ENCODE measurements around the gene RALGAPA2. TPM values are rescaled to one million over a fixed set of nuclear protein-coding genes. Genes with fewer than 3 reads are reported as not detected.

Gene RALGAPA2
- 10 to 100 TPM; 40.2 to 45.4 TPM for total RNA-seq

DNA sequence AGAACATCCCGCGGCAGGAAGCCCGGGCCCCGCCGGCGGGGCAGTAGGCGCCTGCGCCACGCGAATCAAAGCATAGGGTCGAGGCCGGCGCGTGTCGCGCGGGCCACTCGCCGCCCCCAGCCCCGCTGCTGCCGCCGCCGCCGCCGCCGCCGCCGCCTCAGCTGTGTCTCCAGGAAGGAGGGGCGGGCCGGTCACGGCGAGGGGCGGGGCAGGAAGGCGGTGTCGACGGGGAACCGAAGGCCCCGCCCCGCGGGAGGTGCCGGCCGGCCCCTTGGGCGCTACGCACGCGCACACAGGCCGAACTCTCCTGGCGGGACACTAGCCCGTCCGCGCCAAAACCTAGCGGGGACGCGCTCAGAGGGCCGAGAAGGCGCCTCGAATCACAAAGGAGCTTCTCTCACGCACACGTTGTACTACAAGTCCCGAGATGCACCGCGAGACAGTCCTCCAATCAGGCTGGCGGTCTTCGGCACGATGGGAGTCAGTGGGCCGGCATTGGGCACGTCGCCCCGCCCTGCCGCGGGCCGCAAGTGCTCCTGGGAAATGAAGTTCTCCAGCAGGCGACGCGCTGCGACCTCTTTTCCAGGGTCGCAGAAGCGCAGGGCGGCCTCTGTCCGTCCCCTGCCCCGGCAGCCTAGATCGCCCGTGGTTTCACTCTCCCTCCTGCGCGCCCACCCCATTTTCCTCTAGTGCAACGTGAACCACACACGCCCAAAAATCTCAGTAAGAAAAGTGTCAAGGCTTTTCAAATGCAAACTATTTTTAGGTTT, at the start of gene RALGAPA2:
RALGAPA2 (minus strand) TSS at position 171 of the 770 bp plus-strand sequence; CDS start at position 7, 164 bp downstream.
- peak; percentile 96 to 99 (median 98) for DNase-seq
- peak; percentile 29 to 56 (median 49) for TF ChIP-seq POLR2A (IDR thresholded peaks at IDR 0.05)
- TF ChIP-seq, protein P1, sequence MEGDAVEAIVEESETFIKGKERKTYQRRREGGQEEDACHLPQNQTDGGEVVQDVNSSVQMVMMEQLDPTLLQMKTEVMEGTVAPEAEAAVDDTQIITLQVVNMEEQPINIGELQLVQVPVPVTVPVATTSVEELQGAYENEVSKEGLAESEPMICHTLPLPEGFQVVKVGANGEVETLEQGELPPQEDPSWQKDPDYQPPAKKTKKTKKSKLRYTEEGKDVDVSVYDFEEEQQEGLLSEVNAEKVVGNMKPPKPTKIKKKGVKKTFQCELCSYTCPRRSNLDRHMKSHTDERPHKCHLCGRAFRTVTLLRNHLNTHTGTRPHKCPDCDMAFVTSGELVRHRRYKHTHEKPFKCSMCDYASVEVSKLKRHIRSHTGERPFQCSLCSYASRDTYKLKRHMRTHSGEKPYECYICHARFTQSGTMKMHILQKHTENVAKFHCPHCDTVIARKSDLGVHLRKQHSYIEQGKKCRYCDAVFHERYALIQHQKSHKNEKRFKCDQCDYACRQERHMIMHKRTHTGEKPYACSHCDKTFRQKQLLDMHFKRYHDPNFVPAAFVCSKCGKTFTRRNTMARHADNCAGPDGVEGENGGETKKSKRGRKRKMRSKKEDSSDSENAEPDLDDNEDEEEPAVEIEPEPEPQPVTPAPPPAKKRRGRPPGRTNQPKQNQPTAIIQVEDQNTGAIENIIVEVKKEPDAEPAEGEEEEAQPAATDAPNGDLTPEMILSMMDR (IDR thresholded peaks at IDR 0.05): peak in 3 of 7 experiments; percentile 4 to 28 (median 25)
- ATAC-seq: peak; percentile 94
- no peaks in the 10 kb centered on the region for H3K9me3 ChIP-seq
- peak within 1 kb of the TSS; percentile 79 to 96 (median 90) for H3K27ac ChIP-seq
- H3K4me1 ChIP-seq: peaks cover 23% of the 10 kb centered on the region
- no peaks in the 10 kb centered on the region for H3K36me3 ChIP-seq (replicated peaks in 1 of 2; ENCODE audit: insufficient read depth in 1 of 2, low read depth in 2 of 2)
- WGBS, 2 donors: 0% methylated on average over 14 to 72 of the region's 87 CpGs
- H3K4me3 ChIP-seq: peak within 1 kb of the TSS; percentile 64 to 92
- intact Hi-C loops (cut with DNase I): no loop called here
- H3K27me3 ChIP-seq: no peaks in the 10 kb centered on the region

DNA sequence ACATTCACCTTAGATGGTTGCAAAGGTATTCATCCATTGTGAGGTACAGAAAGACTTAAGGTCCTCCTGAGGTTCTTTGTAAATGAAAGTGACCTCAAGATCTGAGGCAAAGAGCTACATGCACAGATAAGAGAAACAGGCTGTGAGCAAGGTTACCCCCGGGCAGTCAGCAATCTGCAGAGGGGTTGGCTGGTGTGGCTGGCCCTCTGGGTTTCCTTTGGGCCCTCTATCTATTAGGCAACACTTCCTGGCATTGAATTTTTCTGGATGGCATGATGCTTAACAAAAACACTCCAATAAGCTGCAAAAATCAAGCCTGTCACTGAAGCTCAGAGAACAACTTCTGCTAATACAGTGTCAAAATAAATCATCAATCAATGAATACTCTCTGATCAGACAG, 48.9 kb upstream of the RALGAPA2 start:
- H3K27ac ChIP-seq: no peak overlapping the region
- no peaks in the 10 kb centered on the region for H3K27me3 ChIP-seq
- H3K4me3 ChIP-seq: no peak overlapping the region
- ATAC-seq: no peak
- no peak for DNase-seq
- no peaks in the 10 kb centered on the region for H3K9me3 ChIP-seq
- H3K36me3 ChIP-seq (replicated peaks in 1 of 2; ENCODE audit: insufficient read depth in 1 of 2, low read depth in 2 of 2): no peaks in the 10 kb centered on the region
- 31 to 46% methylated on average over 1 of the region's 1 CpG for WGBS, 2 donors
- intact Hi-C loops (cut with DNase I): no loop called here
- TF ChIP-seq, protein P1 (IDR thresholded peaks at IDR 0.05): no peak
- no peak for TF ChIP-seq POLR2A (IDR thresholded peaks at IDR 0.05)
- H3K4me1 ChIP-seq: peaks cover 4% of the 10 kb centered on the region

DNA sequence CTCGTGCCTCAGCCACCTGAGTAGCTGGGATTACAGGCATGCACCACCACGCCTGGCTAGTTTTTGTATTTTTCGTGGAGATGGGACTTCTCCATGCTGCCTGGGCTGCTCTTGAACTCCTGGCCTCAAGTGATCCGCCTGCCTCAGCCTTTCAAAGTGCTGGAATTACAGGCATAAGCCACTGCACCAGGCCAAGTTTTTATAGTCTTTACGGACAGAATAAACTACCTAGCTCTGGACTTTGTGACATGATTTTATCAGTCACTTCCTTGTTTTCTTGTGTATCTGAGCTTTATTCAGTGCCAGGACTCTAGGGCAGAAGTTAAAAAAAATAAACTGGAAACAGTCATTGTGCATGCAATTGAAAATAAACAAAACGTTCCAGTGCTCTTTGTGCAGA, 46.7 kb upstream of the RALGAPA2 start:
- DNase-seq (no peak), ATAC-seq (peak; percentile 71)
- Histone ChIP-seq H3K36me3 (replicated peaks in 1 of 2; ENCODE audit: insufficient read depth in 1 of 2, low read depth in 2 of 2) (no peaks in the 10 kb centered on the region), H3K9me3 (no peaks in the 10 kb centered on the region), H3K27ac (peak overlapping the region in 2 of 4 donors; percentile 35 to 57), H3K4me1 (peaks cover 4% of the 10 kb centered on the region), H3K27me3 (no peaks in the 10 kb centered on the region), H3K4me3 (no peak overlapping the region)
- 54 to 55% methylated on average over 6 of the region's 6 CpGs for WGBS, 2 donors
- TF ChIP-seq, protein P1 (IDR thresholded peaks at IDR 0.05): no peak
- TF ChIP-seq POLR2A (IDR thresholded peaks at IDR 0.05): no peak
- intact Hi-C loops (cut with DNase I): no loop called here

DNA sequence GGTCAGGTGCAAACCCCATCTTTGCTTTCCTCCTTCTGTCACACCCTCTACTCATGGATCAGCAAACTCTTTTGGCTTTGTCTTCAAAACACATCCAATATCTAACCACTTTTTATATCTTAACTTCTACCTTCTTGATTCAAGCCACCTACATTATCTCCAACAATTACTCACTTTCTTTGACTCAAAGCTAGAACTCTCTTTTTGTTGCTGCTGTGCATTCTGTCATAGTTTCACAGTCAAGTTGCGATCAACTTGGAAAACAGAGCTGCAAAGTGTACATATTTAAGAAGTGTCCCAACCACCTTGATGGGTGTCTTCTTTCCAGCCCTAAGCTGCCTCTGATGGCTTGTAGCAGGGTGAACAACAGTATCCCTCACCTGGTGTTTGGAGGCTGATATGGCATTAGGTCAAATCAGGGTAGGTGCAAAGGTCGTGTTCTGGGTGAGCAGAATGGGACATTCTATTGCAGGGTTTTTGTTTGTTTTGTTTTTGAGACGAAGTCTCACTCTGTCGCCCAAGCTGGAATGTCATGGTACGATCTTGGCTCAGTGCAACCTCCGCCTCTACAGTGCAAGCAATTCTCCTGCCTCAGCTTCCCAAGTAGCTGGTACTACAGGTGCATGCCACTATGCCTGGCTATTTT, 43.4 kb upstream of the RALGAPA2 start:
- Histone ChIP-seq H3K27me3 (no peaks in the 10 kb centered on the region), H3K9me3 (no peaks in the 10 kb centered on the region), H3K4me1 (peaks cover 4% of the 10 kb centered on the region), H3K4me3 (no peak overlapping the region), H3K27ac (no peak overlapping the region), H3K36me3 (replicated peaks in 1 of 2; ENCODE audit: insufficient read depth in 1 of 2, low read depth in 2 of 2) (no peaks in the 10 kb centered on the region)
- TF ChIP-seq POLR2A (IDR thresholded peaks at IDR 0.05): no peak
- no peak for ATAC-seq
- 63 to 72% methylated on average over 6 of the region's 6 CpGs for WGBS, 2 donors
- intact Hi-C loops (cut with DNase I): no loop called here
- DNase-seq: no peak

DNA sequence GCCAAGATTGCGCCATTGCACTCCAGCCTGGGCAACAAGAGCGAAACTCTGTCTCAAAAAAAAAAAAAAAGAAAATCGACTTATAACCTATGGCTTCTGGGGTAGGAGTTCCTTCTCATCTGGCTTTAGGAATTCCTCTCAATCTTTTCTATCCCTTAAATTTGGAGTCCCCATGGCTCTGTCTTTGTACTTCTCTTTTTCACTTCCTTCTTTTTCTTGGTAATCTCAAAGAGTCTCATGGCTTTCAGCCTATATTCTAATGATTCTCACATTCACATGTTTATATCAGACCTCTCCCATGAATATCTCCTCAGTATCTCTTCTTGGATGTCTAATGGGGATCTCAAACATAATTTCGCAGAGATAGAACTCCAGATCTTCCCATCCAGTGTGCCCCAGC, 42.8 kb upstream of the RALGAPA2 start:
- ATAC-seq (no peak), DNase-seq (no peak)
- no peaks in the 10 kb centered on the region for H3K27me3 ChIP-seq
- WGBS, 2 donors: 76 to 88% methylated on average over 4 of the region's 4 CpGs
- intact Hi-C loops (cut with DNase I): no loop called here
- peaks cover 4% of the 10 kb centered on the region for H3K4me1 ChIP-seq
- no peak for TF ChIP-seq POLR2A (IDR thresholded peaks at IDR 0.05)
- TF ChIP-seq, protein P1 (IDR thresholded peaks at IDR 0.05): no peak
- no peaks in the 10 kb centered on the region for H3K36me3 ChIP-seq (replicated peaks in 1 of 2; ENCODE audit: insufficient read depth in 1 of 2, low read depth in 2 of 2)
- H3K4me3 ChIP-seq: no peak overlapping the region
- no peak overlapping the region for H3K27ac ChIP-seq
- H3K9me3 ChIP-seq: no peaks in the 10 kb centered on the region

All from body of pancreas (tissue), 4 donors.